Upper lobe of left lung (tissue), 4 donors: Measurements from ENCODE around the gene PTGDR2.

Experiments
- CTCF ChIP-seq, 6 experiments: fragments of 450-650 bp in 4 of 6; fragments of 200-600 bp in 2 of 6; sonication (generic) in 2 of 6; IDR thresholded peaks; one replicate each; pipeline ENCODE4 v1.5.1; 2016 to 2019; ENCODE audit warnings: antibody characterized with exemption in 6 of 6
- EP300 ChIP-seq, 4 donors: sonication (generic); formaldehyde crosslinking; IDR thresholded peaks; one replicate each; pipeline ENCODE4 v1.5.1; 2017; ENCODE audit warnings: antibody characterized with exemption in 4 of 4, control low read depth in 2 of 4
- POLR2A ChIP-seq, 4 donors: fragments of 450-650 bp; IDR thresholded peaks; one replicate each; pipeline ENCODE4 v1.5.1; 2016 to 2017; ENCODE audit warnings: antibody characterized with exemption in 4 of 4, mild to moderate bottlenecking in 2 of 4
- POLR2AphosphoS5 ChIP-seq, 2 donors: sonication (generic); formaldehyde crosslinking; IDR thresholded peaks; one replicate each; pipeline ENCODE4 v1.5.1; 2017; ENCODE audit warnings: antibody characterized with exemption in 2 of 2

GRCh38 chr11:60847281-60847680, 8.5 kb downstream of the PTGDR2 start:
- TF ChIP-seq EP300 (IDR thresholded peaks at IDR 0.05) (no peak), CTCF (IDR thresholded peaks at IDR 0.05) (no peak), POLR2A (IDR thresholded peaks at IDR 0.05) (no peak), POLR2AphosphoS5 (IDR thresholded peaks at IDR 0.05) (no peak)
